NOMO-1 treated with dmso at 0.1 percent for 144 hours (cell line): Measurements from ENCODE around the gene SYT12.
"Not testable (repeated sequence)": the region's sequence is repeated elsewhere in the genome, so short reads cannot be mapped to it uniquely, and the experiment has no call there.

ENCODE experiments used
- DNase-seq: peaks from one replicate; lab custom pipeline; 2025; ENCODE audit not compliant: unreplicated experiment; lab: John Stamatoyannopoulos, UW

SYT12 gene

GRCh38 chr11:66996609-66997273, 26.2 kb upstream of the SYT12 start:
- no peak for DNase-seq

DNA sequence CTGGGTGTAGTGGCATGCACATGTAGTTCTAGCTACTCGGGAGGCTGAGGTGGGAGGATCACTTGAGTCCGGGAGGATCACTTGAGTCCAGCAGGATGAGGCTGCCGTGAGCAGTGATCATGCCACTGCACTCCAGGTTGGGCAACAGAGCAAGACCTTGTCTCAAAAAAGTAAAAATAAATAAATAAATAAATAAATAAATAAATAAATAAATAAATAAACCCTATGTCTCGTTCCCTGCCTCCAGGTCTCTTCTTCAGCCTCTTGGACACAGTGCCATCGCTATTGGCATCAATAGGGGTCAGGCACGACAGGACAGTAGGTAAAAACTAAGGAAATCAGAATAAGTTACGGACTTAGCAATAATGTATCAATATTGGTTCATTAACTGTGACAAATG, 23.4 kb upstream of the SYT12 start:
- DNase-seq = no peak

GRCh38 chr11:67001332-67001731, 21.6 kb upstream of the SYT12 start:
- DNase-seq = no peak

GRCh38 chr11:67002297-67002913, 20.5 kb upstream of the SYT12 start:
- no peak for DNase-seq

DNA sequence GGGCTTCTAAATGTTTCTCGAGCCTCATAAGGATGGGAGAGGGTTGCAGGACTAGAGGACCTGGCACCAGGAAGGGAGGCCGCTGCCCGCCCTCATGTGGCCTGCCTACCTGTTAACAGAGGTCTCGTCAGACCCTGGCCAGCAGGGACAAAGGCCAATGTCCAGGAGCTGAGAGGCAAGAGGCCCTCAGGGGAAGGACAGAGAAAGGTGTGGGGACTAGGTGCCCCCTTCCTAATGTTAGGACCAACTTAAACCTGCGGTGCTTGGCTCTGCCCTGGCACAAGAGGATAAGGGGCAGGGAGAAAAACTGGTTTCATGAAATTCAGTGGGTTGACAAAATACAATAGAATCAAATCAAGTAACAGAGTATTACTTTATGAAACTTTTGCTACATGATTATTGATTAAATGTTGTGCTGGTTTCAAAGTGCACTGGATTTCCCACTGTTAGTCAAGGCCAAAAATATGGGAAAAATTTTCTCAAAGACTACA, 20.0 kb upstream of the SYT12 start:
- no peak for DNase-seq

- not testable (repeated sequence) for DNase-seq
These were observed 17.7 kb upstream of the SYT12 start for GRCh38 chr11:67005200-67005599.

GRCh38 chr11:67006029-67006884, 16.7 kb upstream of the SYT12 start:
- DNase-seq = peak; percentile 46

DNA sequence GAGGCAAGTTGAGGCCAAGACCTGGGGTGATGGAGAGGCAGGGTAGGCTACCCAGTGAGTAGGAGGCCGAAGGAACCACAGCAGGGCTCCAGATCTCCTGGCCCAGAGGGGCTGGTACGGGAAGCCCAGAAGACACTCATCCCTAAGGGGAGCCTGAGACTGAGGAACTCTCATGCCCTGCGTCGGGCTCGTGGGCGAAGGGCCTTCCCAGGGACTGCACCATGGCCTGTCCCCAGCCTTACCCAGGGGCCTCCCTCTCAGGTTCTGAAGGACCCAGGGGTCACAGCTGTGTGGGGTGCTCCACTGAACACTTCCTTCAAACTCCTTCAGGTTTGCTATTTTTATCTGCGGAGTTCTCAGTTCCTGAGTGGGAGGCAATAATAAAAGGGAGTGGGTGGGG, 15.8 kb upstream of the SYT12 start:
- DNase-seq = no peak

DNA sequence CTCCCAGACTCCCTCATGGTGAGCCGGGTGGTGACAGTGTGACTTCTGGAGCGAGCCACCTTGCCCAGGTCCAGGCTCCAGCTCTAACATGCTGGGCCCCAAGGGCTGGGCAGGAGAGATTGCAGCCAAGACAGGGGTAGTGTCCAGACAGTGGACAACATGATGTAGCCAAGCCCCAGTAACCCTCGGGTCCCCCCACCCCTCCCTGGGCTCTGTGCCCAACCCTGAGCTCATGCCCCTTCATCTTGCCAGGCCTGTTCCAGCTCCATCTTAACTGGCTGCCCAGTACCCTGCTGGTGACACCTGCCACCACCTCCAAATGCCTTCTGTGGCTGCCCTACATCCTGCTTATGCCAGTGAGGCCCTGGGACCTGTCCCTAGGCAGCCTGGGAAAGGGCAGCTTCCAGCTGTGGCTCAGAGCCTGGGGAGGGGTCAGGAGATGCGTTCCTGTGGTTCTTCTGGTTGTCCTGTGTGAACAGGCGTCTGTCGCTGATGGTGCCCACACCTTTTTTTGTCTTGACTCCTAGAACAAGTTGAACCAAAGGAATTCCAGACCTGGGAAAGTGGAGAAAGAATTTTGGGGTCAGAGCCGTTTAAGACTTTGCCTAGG, 12.5 kb upstream of the SYT12 start:
- DNase-seq = no peak

DNA sequence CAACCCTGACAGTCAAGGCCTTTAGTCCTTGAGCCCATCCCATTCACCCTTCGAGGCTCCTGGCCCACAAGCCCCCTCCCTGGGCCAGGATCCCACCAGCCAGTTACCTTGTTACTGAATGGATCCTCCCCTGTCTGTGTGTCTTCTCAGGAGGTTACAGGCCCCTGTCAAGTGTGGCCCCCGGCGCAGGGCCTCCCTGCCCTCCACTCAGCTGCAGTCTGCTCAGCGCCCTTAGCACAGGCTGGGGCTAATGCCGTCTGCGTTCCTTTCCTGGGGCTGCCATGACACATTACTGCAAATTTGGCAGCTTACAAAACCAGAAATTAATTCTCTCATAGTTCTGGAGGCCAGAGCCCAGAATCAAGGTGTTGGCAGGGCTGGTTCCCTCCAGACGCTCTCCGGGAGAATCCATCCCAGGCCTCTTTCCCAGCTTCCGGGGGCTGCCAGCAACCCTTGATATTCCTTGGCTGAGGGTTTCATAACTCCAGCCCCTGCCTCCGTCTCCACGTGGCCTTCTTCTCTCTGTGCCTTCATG, 9.4 kb upstream of the SYT12 start:
- DNase-seq = no peak

DNA sequence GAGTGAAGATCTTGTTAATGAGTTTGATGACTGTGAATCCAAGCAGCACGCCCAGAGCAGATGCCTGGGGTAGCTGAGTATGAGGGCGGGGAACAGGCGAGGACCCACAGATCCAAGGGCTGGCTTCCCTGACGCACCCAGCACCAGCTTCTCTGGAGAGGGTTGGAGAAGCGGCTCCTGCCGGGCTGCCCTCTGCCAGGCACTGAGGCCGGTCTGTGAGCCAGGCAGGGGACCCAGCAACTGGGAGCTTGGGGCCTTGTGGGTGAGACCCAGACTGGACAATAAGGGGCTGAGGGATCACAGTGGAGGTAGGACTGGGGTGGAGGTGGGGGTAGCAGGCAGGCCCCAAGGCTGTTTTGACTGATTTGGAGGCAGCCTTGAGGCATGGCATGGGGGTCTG, 8.6 kb upstream of the SYT12 start:
- DNase-seq = no peak

- no peak for DNase-seq
These were observed 7.9 kb upstream of the SYT12 start for GRCh38 chr11:67015048-67015447.

- no peak for DNase-seq
These were observed 6.4 kb upstream of the SYT12 start for GRCh38 chr11:67016550-67016949.

DNA sequence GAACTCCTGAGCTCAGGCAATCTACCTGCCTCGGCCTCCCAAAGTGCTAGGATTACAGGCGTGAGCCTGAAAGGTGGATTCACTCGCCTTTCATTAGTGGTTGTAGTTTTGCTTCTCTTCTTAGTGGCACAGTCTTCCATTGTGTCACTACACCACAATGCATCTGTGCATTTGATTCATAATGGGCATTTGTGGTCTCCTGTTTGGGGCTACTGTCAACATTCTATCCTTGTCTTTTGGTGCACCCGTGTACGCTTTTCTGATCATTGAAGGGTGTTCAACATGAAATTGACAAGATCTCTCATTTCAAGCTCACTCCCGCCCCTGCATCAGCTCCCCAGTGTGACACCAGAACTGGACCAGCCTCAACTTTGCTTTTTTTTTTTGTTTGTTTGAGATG, 2.0 kb upstream of the SYT12 start:
- DNase-seq = no peak

DNA sequence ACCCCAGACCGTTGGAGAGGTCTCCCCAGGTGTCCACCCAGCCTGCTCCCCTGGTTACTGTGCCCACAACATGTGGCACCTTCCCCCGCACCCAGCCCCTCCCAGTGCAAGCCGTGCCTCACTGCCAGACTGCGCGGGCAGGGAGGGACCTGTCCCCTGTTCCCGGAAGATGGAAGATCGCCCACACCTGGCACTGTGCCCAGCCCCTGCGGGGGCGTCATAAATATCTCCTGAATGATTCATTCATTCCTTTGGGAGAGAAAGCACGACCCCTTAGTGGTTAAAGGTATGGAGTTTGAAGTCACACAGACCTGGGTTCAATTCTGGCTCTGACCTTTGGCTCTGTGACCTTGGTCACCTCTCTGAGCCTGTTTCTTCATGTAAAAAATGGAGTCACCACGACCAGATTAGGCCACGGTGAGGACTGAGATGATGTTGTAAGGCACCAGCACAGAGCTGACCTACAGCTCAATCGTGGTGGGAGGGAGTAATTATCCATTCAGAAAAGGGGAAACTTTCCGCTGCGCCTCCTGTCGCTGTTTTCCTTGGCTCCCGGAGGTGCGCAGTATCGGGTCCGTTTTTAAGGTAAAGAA, 497 bp upstream of the SYT12 start:
- no peak for DNase-seq

DNA sequence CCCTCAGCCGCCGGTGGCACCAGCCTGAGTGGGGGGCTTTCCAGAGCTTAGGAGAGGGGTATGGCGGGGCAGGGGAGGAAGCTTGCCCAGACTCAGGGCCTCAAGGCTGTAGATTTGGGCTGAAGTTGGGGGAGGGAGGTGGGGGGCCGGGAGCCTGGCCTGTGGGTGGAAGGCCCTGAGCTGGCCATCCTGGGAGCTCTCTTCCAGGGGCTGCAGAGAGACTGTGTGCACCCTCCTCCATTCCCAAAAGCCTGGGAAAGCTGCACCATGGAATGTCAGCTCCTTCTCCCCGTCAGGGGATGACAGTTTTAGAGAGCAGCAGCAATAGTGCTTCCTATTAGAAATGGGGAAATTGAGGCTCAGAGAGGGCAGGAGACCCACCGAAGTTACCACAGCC, 1.0 kb downstream of the SYT12 start:
- no peak for DNase-seq

- DNase-seq = no peak
These were observed 1.5 kb downstream of the SYT12 start for GRCh38 chr11:67024410-67024809.

- no peak for DNase-seq
These were observed 2.0 kb downstream of the SYT12 start for GRCh38 chr11:67024966-67025365.

DNA sequence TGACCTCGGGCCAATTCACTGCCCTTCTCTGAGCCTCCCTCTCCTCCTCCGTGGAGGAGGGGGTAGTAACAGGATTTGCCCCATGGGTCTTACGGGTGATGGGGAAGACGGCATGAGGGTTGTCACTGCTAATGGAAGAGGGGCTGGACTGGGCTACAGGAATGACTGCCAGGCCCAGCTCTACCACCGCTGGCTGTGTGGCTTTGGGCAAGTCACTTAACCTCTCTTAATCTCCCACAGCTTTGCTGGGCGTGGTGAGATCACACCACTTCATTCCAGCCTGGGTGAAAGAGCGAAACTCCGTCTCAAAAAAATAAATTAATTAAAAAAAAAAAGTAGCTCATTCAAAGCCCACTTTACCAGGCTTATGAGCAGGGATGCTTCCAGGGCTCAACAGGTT, 2.8 kb downstream of the SYT12 start:
- DNase-seq = no peak

DNA sequence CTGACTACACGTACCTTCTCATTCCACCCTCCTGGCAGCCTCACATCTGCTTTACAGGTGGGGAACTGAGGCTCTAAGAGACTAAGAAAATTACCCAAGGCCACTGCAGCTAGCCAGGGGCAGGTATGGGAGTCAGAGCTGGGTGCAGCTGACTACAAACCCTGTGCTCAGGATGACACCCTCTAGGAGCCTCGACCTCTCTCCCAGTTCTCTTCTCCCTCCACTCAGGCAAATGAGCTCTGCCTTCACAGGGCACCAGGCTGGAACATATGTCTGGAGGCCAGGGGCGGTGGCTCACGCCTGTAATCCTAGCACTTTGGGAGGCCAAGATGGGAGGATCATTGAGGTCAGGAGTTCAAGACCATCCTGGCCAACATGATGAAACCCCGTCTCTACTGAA, 4.0 kb downstream of the SYT12 start:
- DNase-seq = no peak

GRCh38 chr11:67027483-67027930, 4.6 kb downstream of the SYT12 start:
- no peak for DNase-seq
